Stimulated activated naive CD8-positive, alpha-beta T cell treated with anti-CD3 and anti-CD28 coated beads, Interleukin-15, Interleukin-2, amounts not matched to agents 100 U/mL and 50 U/mL, for 24 hours (primary cell): ENCODE measurements around the gene C1orf35.

Experiments
- ATAC-seq: fragments of 150-1000 bp; cut with Tn5 transposase; one replicate; pipeline ENCODE4 v1.10.0; 2021
- DNase-seq: peaks from one replicate; pipeline ENCODE4 v3.0.0; 2021

C1orf35 gene

GRCh38 chr1:228102791-228103620 lies at the start of gene C1orf35:
Gene C1orf35 (minus strand): TSS chr1:228103325. CDS start chr1:228103227, 98 bp downstream.
- DNase-seq (peak; percentile 97), ATAC-seq (peak; percentile 83)

GRCh38 chr1:228152918-228153258 lies 49.8 kb upstream of the C1orf35 start:
- no peak for ATAC-seq
- DNase-seq = no peak

GRCh38 chr1:228152097-228152917 lies 49.2 kb upstream of the C1orf35 start:
- ATAC-seq = no peak

GRCh38 chr1:228151180-228151925 lies 48.2 kb upstream of the C1orf35 start:
- ATAC-seq = no peak
- no peak for DNase-seq

More at GRCh38 chr1:228152097-228152917, 49.2 kb upstream of the C1orf35 start:
- no peak for DNase-seq

- DNase-seq (no peak), ATAC-seq (no peak)
Measured at GRCh38 chr1:228150461-228151179, 47.5 kb upstream of the C1orf35 start.

GRCh38 chr1:228150120-228150460 lies 47.0 kb upstream of the C1orf35 start:
- DNase-seq (no peak), ATAC-seq (no peak)

GRCh38 chr1:228149406-228150119 lies 46.4 kb upstream of the C1orf35 start, which contains the start of gene GJC2:
Gene GJC2 (plus strand): TSS chr1:228149930. CDS start chr1:228157759, 7,829 bp downstream.
- DNase-seq (no peak), ATAC-seq (no peak)

GRCh38 chr1:228148935-228149405 lies 45.8 kb upstream of the C1orf35 start:
- DNase-seq = no peak
- no peak for ATAC-seq

- DNase-seq = no peak
- ATAC-seq = no peak
Measured at GRCh38 chr1:228148196-228148861, 45.2 kb upstream of the C1orf35 start.

GRCh38 chr1:228147768-228148167 lies 44.6 kb upstream of the C1orf35 start:
- ATAC-seq (no peak), DNase-seq (no peak)

GRCh38 chr1:228147151-228147693 lies 44.1 kb upstream of the C1orf35 start:
- no peak for ATAC-seq
- DNase-seq = no peak

- DNase-seq (no peak), ATAC-seq (no peak)
Measured at GRCh38 chr1:228146417-228147150, 43.5 kb upstream of the C1orf35 start.

GRCh38 chr1:228145463-228146416 lies 42.6 kb upstream of the C1orf35 start:
- DNase-seq = no peak
- no peak for ATAC-seq

- no peak for ATAC-seq
- DNase-seq = no peak
Measured at GRCh38 chr1:228144993-228145343, 41.8 kb upstream of the C1orf35 start.

GRCh38 chr1:228144193-228144992 lies 41.3 kb upstream of the C1orf35 start:
- ATAC-seq (no peak), DNase-seq (no peak)

- no peak for ATAC-seq
- DNase-seq = no peak
Measured at GRCh38 chr1:228143480-228144192, 40.5 kb upstream of the C1orf35 start.

GRCh38 chr1:228142701-228143136 lies 39.6 kb upstream of the C1orf35 start:
- ATAC-seq (no peak), DNase-seq (no peak)
